Measurements from ENCODE around the gene PTPRG. TPM values are rescaled to one million over a fixed set of nuclear protein-coding genes. Genes with fewer than 3 reads are reported as not detected.

Gene PTPRG
- total RNA-seq, 3 donors from 2014 or later = 0.10 to 0.19 (median 0.13) TPM

DNA sequence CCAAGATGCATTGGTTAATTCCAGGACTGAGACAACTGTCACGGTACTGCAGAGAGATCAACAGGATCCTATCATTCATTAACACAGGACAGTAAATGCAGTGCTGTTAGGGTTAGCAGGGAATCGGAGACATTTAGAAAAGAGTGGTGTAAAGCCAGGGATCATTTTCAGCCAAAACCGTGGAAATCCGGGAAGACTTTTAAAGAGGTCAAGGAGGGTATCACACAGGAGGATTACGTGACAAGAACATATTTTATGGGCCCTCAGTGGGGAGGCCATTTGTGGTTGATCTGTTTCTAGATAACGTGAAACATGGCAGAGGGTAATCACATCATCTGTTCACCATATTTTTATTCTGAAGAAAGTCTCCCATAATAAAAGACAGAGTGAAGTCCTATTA lies 216.1 kb downstream of the PTPRG start:
- Mint-ChIP-seq H3K4me1 (ENCODE audit: low read depth) (no peaks in the 10 kb centered on the region), H3K36me3 (ENCODE audit: insufficient read depth) (no peaks in the 10 kb centered on the region)
- ATAC-seq = no peak

GRCh38 chr3:61778095-61778494 lies 216.7 kb downstream of the PTPRG start:
- H3K4me3 Mint-ChIP-seq = no peak overlapping the region
- H3K4me1 Mint-ChIP-seq (ENCODE audit: low read depth) = no peaks in the 10 kb centered on the region
- DNase-seq (no peak), ATAC-seq (no peak)
- H3K9me3 Mint-ChIP-seq = peaks cover 10% of the 10 kb centered on the region
- no peaks in the 10 kb centered on the region for H3K36me3 Mint-ChIP-seq (ENCODE audit: insufficient read depth)
- no peaks in the 10 kb centered on the region for H3K27me3 Mint-ChIP-seq (ENCODE audit: low read depth)

More for the DNA sequence above, 216.1 kb downstream of the PTPRG start:
- no peak for DNase-seq
- no peaks in the 10 kb centered on the region for H3K27me3 Mint-ChIP-seq (ENCODE audit: low read depth)
- H3K4me3 Mint-ChIP-seq = no peak overlapping the region
- H3K9me3 Mint-ChIP-seq = peaks cover 12% of the 10 kb centered on the region

- Mint-ChIP-seq H3K36me3 (ENCODE audit: insufficient read depth) (no peaks in the 10 kb centered on the region), H3K9me3 (peaks cover 13% of the 10 kb centered on the region), H3K4me1 (ENCODE audit: low read depth) (no peaks in the 10 kb centered on the region), H3K4me3 (no peak overlapping the region), H3K27me3 (ENCODE audit: low read depth) (no peaks in the 10 kb centered on the region)
- DNase-seq = no peak
- no peak for ATAC-seq
These were observed 218.6 kb downstream of the PTPRG start for GRCh38 chr3:61780016-61780415.

DNA sequence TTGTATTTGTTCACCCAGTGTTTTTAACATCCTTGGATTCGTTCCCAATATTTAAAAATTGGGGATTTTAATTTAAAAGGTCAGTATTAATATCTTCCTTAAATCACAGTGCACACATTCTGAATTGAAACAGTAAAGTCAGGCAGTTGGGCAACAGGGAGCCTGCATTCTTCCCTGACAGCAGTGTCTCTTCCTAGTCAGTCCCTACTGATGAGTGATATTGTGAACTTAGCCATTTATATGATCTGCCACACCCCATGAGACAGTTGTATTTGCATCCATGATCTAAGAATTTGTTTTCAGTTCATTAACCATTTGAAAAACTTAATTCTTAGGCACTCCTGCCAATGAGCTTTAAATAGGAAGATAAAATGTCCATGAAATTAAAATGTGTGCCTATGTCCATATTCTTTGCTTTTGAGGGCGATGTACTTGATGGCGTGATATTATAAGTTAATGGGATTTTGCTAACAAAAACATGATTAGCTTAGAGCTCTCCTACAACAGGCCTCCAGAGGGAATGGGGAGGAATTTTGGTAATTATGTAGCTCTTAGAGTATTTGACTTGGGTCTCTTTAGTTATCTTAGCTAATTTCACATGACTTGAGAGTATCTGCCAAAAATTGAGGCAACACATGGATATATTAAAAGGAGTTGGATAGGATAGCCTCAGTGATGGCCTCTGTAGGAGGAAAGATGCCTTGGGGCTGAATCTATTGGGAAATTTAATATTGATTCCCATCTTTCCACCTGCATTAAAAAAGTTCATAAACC lies 219.3 kb downstream of the PTPRG start:
- H3K36me3 Mint-ChIP-seq (ENCODE audit: insufficient read depth) = no peaks in the 10 kb centered on the region
- H3K9me3 Mint-ChIP-seq = peaks cover 14% of the 10 kb centered on the region
- H3K4me3 Mint-ChIP-seq = no peak overlapping the region
- H3K4me1 Mint-ChIP-seq (ENCODE audit: low read depth) = no peaks in the 10 kb centered on the region
- no peak for DNase-seq
- no peaks in the 10 kb centered on the region for H3K27me3 Mint-ChIP-seq (ENCODE audit: low read depth)
- no peak for ATAC-seq

DNA sequence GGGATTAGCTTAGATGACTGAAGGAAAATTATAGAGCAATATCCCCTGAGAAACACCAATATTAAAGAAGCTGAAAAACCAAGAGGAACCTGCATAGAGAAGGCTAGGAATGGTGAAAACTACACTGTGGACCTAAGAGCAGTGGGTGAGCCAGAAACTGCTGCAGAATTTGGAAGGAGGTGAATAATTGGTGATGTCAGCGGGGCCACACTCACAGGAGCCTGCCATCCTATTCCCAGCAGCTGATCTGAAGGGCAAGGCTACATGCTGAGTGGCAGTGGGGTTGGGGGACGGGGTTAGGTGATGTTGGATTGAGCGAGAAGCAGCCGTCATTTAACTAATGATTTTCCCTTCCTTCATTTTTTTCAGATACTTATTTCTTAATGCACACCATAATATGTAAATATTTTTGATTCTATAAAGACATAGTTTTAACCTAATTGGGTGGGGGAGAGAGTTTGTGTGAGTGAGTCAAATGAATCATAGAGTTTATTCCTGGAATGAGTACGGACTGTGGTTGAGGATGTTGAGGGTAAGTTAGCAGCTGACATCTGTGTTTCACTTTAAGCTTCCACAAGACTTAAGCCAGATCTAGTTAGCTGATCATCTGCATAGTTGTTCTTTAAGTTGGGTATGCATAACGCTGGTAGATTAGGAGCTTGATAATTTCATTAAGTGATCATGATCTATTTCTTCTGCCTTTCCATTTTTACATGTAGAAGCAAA lies 222.8 kb downstream of the PTPRG start:
- Mint-ChIP-seq H3K27me3 (ENCODE audit: low read depth) (no peaks in the 10 kb centered on the region), H3K9me3 (peaks cover 18% of the 10 kb centered on the region), H3K36me3 (ENCODE audit: insufficient read depth) (no peaks in the 10 kb centered on the region), H3K4me3 (no peak overlapping the region), H3K4me1 (ENCODE audit: low read depth) (no peaks in the 10 kb centered on the region)
- DNase-seq (no peak), ATAC-seq (no peak)

- ATAC-seq (no peak), DNase-seq (no peak)
- Mint-ChIP-seq H3K4me3 (no peak overlapping the region), H3K27me3 (ENCODE audit: low read depth) (no peaks in the 10 kb centered on the region), H3K4me1 (ENCODE audit: low read depth) (no peaks in the 10 kb centered on the region), H3K9me3 (peaks cover 8% of the 10 kb centered on the region), H3K36me3 (ENCODE audit: insufficient read depth) (no peaks in the 10 kb centered on the region)
These were observed 227.5 kb downstream of the PTPRG start for GRCh38 chr3:61788623-61789507.

GRCh38 chr3:61789861-61790260 lies 228.5 kb downstream of the PTPRG start:
- H3K4me3 Mint-ChIP-seq = no peak overlapping the region
- peaks cover 10% of the 10 kb centered on the region for H3K9me3 Mint-ChIP-seq
- no peaks in the 10 kb centered on the region for H3K36me3 Mint-ChIP-seq (ENCODE audit: insufficient read depth)

DNA sequence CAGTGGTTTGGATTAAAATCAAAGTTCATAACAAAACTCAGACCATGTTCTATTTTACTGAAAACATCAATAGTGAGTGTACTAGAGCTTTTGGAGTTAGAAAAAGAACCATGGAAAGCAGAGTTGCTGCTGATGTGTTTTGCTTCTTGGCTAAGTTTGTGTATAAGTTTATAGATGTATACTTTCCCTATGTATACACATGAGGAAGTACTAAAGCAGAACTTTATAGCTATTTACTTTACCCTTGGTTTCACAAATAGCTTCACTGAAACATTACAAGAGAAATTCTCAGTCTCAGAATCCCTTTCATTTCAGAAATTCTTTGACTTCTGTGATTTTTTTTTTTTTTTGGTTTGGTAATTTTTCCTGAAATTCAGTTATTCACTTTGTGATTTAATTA lies 229.0 kb downstream of the PTPRG start:
- no peaks in the 10 kb centered on the region for H3K27me3 Mint-ChIP-seq (ENCODE audit: low read depth)
- H3K4me3 Mint-ChIP-seq = no peak overlapping the region
- peaks cover 7% of the 10 kb centered on the region for H3K9me3 Mint-ChIP-seq
- H3K4me1 Mint-ChIP-seq (ENCODE audit: low read depth) = no peaks in the 10 kb centered on the region
- DNase-seq (no peak), ATAC-seq (no peak)
- H3K36me3 Mint-ChIP-seq (ENCODE audit: insufficient read depth) = no peaks in the 10 kb centered on the region

More at GRCh38 chr3:61789861-61790260, 228.5 kb downstream of the PTPRG start:
- no peaks in the 10 kb centered on the region for H3K4me1 Mint-ChIP-seq (ENCODE audit: low read depth)
- no peak for DNase-seq
- no peak for ATAC-seq
- no peaks in the 10 kb centered on the region for H3K27me3 Mint-ChIP-seq (ENCODE audit: low read depth)

GRCh38 chr3:61793056-61793455 lies 231.7 kb downstream of the PTPRG start:
- H3K4me1 Mint-ChIP-seq (ENCODE audit: low read depth) = no peaks in the 10 kb centered on the region
- peaks cover 3% of the 10 kb centered on the region for H3K9me3 Mint-ChIP-seq
- ATAC-seq (no peak), DNase-seq (no peak)
- H3K27me3 Mint-ChIP-seq (ENCODE audit: low read depth) = no peaks in the 10 kb centered on the region
- no peaks in the 10 kb centered on the region for H3K36me3 Mint-ChIP-seq (ENCODE audit: insufficient read depth)
- no peak overlapping the region for H3K4me3 Mint-ChIP-seq

DNA sequence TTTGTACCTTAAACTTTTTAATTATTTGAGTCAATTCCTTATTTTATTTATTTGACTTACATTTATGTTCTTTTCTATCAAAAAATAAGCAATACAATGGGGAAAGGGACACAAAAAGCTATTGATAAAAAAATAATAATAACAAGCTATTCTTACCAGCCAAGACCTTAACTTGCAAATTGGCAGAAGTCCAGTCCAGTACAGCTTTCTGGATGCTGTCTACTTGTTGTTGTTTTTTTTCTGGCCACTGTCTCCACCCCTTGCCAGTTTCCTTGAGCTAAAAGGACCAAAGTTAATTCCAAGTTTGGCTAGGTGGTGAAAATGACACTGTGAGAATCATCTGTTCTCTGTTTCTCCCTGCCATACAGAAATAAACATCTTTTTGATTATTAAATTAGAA lies 232.2 kb downstream of the PTPRG start:
- Mint-ChIP-seq H3K36me3 (ENCODE audit: insufficient read depth) (no peaks in the 10 kb centered on the region), H3K9me3 (peaks cover 3% of the 10 kb centered on the region), H3K27me3 (ENCODE audit: low read depth) (no peaks in the 10 kb centered on the region), H3K4me1 (ENCODE audit: low read depth) (no peaks in the 10 kb centered on the region), H3K4me3 (no peak overlapping the region)
- DNase-seq (no peak), ATAC-seq (no peak)

DNA sequence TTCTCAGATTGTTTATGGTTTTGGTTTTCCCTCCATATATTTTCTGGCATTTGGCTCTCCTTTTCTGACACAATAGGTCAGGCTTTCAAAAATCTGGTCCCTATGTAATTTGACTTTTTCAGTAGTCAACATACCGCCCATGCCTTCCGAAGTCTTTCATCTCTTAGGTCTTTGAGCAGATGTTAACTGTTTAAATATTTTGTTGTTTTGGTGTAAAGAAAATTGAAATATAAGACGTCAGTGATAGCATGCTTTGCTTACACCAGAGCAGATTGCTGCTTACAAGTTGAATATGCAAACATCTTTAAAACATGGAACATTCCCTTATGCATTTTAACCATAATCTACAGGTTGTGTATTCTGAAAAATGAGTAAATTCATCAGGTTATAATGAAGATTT lies 233.0 kb downstream of the PTPRG start:
- Mint-ChIP-seq H3K9me3 (peaks cover 3% of the 10 kb centered on the region), H3K4me3 (no peak overlapping the region), H3K4me1 (ENCODE audit: low read depth) (no peaks in the 10 kb centered on the region), H3K27me3 (ENCODE audit: low read depth) (no peaks in the 10 kb centered on the region), H3K36me3 (ENCODE audit: insufficient read depth) (no peaks in the 10 kb centered on the region)
- no peak for ATAC-seq
- DNase-seq = no peak

DNA sequence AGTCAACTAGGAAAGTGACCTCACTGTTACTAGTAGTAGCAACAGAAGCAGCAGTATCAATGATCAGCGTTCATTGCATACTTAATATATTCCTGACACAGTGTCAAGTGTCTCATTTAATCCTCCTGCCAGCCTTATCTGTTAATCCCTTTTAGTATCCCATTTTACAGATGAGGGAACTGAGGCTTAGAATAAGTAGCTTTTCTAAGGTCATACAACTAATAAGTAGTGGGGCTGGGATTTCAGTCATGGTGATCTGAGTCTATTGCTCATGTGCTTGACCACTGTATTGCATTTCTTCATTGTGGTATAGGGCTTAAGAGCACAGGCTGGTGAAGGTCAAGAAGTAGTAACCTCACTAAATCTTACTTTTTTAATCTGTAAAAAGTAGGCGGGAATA lies 233.6 kb downstream of the PTPRG start:
- no peaks in the 10 kb centered on the region for H3K4me1 Mint-ChIP-seq (ENCODE audit: low read depth)
- no peaks in the 10 kb centered on the region for H3K27me3 Mint-ChIP-seq (ENCODE audit: low read depth)

GRCh38 chr3:61796088-61796680 lies 234.8 kb downstream of the PTPRG start:
- Mint-ChIP-seq H3K27me3 (ENCODE audit: low read depth) (no peaks in the 10 kb centered on the region), H3K9me3 (peaks cover 3% of the 10 kb centered on the region), H3K4me1 (ENCODE audit: low read depth) (no peaks in the 10 kb centered on the region), H3K4me3 (no peak overlapping the region), H3K36me3 (ENCODE audit: insufficient read depth) (no peaks in the 10 kb centered on the region)
- no peak for ATAC-seq
- DNase-seq = no peak

More for the DNA sequence above, 233.6 kb downstream of the PTPRG start:
- peaks cover 3% of the 10 kb centered on the region for H3K9me3 Mint-ChIP-seq
- H3K36me3 Mint-ChIP-seq (ENCODE audit: insufficient read depth) = no peaks in the 10 kb centered on the region
- DNase-seq (no peak), ATAC-seq (no peak)
- no peak overlapping the region for H3K4me3 Mint-ChIP-seq

DNA sequence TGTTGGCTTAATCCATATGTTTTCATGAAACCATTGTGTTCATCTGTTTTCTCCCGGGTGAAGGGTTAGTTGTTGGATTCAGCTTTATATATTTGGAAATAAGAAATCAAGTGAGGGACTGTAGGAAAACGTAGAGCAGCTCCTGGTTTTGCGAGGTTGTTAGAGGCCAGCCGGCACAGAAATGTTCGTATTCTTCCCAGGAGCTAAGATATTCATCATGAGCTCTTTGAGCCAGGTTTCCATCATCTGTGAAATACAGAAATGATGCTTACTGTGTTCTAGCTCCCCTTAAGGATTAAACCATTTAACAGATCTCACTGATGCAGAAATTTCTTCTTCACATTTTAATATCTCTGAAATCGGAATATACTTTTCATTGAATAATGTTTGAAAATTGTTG lies 235.5 kb downstream of the PTPRG start:
- no peaks in the 10 kb centered on the region for H3K36me3 Mint-ChIP-seq (ENCODE audit: insufficient read depth)
- peaks cover 3% of the 10 kb centered on the region for H3K9me3 Mint-ChIP-seq
- H3K4me1 Mint-ChIP-seq (ENCODE audit: low read depth) = no peaks in the 10 kb centered on the region
- no peak for DNase-seq
- no peaks in the 10 kb centered on the region for H3K27me3 Mint-ChIP-seq (ENCODE audit: low read depth)
- no peak overlapping the region for H3K4me3 Mint-ChIP-seq
- no peak for ATAC-seq
